Caco-2 (cell line): ENCODE data around the gene SNCA. TPM values are rescaled to one million over a fixed set of nuclear protein-coding genes. Genes with fewer than 3 reads are reported as not detected.

Experiments used
- BruUV-seq: library from RNA; stranded (reverse); fragments of 400-500 nt; replicated peaks from 2 replicates; lab custom pipeline; 2021; lab: Mats Ljungman, UMichigan
- CTCF ChIA-PET: fragments of 300-600 bp; sonication (Branson Sonifier 250); formaldehyde crosslinking; loops from one replicate; lab custom pipeline; 2022; ENCODE audit warnings: antibody characterized with exemption; lab: Charles Lee
- POLR2A ChIA-PET: fragments of 300-600 bp; sonication (Branson Sonifier 250); formaldehyde crosslinking; loops from one replicate; lab custom pipeline; 2022; ENCODE audit warnings: antibody characterized with exemption; lab: Charles Lee
- DNase-seq, 2 experiments: peaks; one replicate each; pipeline versions ENCODE4 v3.0.0 to v3.0.0-alpha.2; 2020 to 2022
- H3K27me3 ChIP-seq: replicated peaks from 2 replicates; pipeline ENCODE4 v1.6.0; 2011; ENCODE audit warnings: low read length; ENCODE audit not compliant: control insufficient read depth, insufficient read depth
- H3K36me3 ChIP-seq: 2 replicates; pipeline ENCODE4 v1.5.1; 2011; ENCODE audit warnings: low read length; ENCODE audit not compliant: control insufficient read depth, insufficient read depth
- H3K4me1 ChIP-seq: fragments of 250-450 bp; sonication (Bioruptor Pico); 2 replicates; pipeline ENCODE4 v1.5.1; 2020; ENCODE audit warnings: mild to moderate bottlenecking
- H3K4me3 ChIP-seq: 2 replicates; pipeline ENCODE4 v1.5.1; 2011; ENCODE audit warnings: low read depth, mild to moderate bottlenecking, control low read depth, low read length
- H3K9me3 ChIP-seq: fragments of 250-450 bp; sonication (Bioruptor Pico); 2 replicates; pipeline ENCODE4 v1.5.1; 2020; ENCODE audit warnings: mild to moderate bottlenecking, moderate library complexity
- H3K27ac Mint-ChIP-seq: one replicate; pipeline ENCODE4 v1.8.0; 2022; ENCODE audit warnings: mixed read lengths; ENCODE audit not compliant: unreplicated experiment
- H3K27me3 Mint-ChIP-seq: one replicate; pipeline ENCODE4 v1.8.0; 2022; ENCODE audit warnings: mixed read lengths; ENCODE audit not compliant: insufficient read depth, unreplicated experiment
- H3K36me3 Mint-ChIP-seq: one replicate; pipeline ENCODE4 v1.8.0; 2022; ENCODE audit warnings: mild to moderate bottlenecking, mixed read lengths; ENCODE audit not compliant: insufficient read depth, unreplicated experiment
- H3K4me1 Mint-ChIP-seq: one replicate; pipeline ENCODE4 v1.8.0; 2022; ENCODE audit warnings: low read depth, mixed read lengths; ENCODE audit not compliant: unreplicated experiment
- H3K4me3 Mint-ChIP-seq: one replicate; pipeline ENCODE4 v1.8.0; 2022; ENCODE audit warnings: mild to moderate bottlenecking, moderate library complexity, mixed read lengths; ENCODE audit not compliant: unreplicated experiment
- H3K9me3 Mint-ChIP-seq: one replicate; pipeline ENCODE4 v1.8.0; 2022; ENCODE audit warnings: mixed read lengths; ENCODE audit not compliant: unreplicated experiment
- CTCF ChIP-seq, 2 experiments: fragments of 200-600 bp in 1 of 2; IDR thresholded peaks; 1 replicate in 1 of 2; 2 replicates in 1 of 2; pipeline versions ENCODE4 v1.5.1 to v1.8.0; 2011 to 2022; ENCODE audit warnings: antibody characterized with exemption in 1 of 2, control low read depth in 1 of 2, inconsistent platforms in 1 of 2, low read depth in 1 of 2, low read length in 1 of 2, mild to moderate bottlenecking in 1 of 2, moderate library complexity in 1 of 2; ENCODE audit not compliant: insufficient read depth in 1 of 2, severe bottlenecking in 1 of 2, unreplicated experiment in 1 of 2
- intact Hi-C: fragments of 100-400 bp; cut with micrococcal nuclease; formaldehyde crosslinking; loops from one replicate; pipeline ENCODE4 v1.10.0; 2022; ENCODE audit not compliant: unreplicated experiment
- total RNA-seq: library from RNA; stranded (reverse); gene quantifications from 2 replicates; pipeline ENCODE4 v1.2.3, GENCODE V29; 2022

SNCA gene
- total RNA-seq, 1 experiment from 2014 or later, result 8.4 TPM

DNA sequence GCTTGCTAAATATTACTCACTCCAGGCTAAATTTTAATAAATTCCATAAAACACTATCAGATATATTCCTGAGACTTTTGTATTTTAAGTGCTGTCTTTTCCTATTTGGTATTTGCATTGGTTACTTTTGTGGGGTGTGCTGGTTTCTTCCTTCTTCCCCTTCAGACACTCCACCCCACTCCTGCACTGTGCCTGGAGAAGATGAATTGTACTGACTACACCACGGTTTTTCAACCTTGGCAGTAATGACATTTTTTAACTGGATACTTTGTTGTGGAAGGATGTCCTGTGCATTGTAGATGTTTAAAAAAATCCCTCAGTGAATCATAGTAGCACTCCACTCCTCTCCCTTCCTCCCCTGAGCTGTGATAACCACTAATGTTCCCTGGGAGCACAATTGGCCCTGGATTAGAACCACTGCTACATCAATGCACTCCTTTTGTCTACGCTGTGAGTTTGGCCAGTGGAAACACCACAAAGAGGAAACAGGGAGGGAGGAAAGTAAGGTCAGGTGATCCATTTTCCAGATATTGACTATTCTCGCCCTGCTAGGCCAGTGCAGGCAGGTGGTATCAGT, 36.3 kb downstream of the SNCA start:
- H3K4me1 ChIP-seq, result peaks cover 7% of the 10 kb centered on the region; the same call in 1 of the 2 replicates
- H3K4me1 Mint-ChIP-seq, result no peaks in the 10 kb centered on the region
- no peak overlapping the region for H3K4me3 Mint-ChIP-seq
- H3K9me3 Mint-ChIP-seq, result no peaks in the 10 kb centered on the region
- no peaks in the 10 kb centered on the region for H3K36me3 Mint-ChIP-seq
- H3K27me3 Mint-ChIP-seq, result no peaks in the 10 kb centered on the region
- BruUV-seq, result no TSS peak
- H3K9me3 ChIP-seq, result no peaks in the 10 kb centered on the region
- CTCF ChIA-PET, result no interaction called here
- no peaks in the 10 kb centered on the region for H3K36me3 ChIP-seq
- POLR2A ChIA-PET, result no interaction called here
- H3K27me3 ChIP-seq, result no peaks in the 10 kb centered on the region
- TF ChIP-seq CTCF (IDR thresholded peaks at IDR 0.05; ENCODE audit: insufficient read depth in 1 of 2, low read depth in 1 of 2, low read length in 1 of 2, severe bottlenecking in 1 of 2, unreplicated experiment in 1 of 2), result no peak
- no peak overlapping the region for H3K27ac Mint-ChIP-seq
- DNase-seq, result no peak
- intact Hi-C loops, result no loop called here
- no peak overlapping the region for H3K4me3 ChIP-seq

- BruUV-seq, result no TSS peak
- Histone ChIP-seq H3K4me3 (no peak overlapping the region), H3K9me3 (no peaks in the 10 kb centered on the region), H3K27me3 (no peaks in the 10 kb centered on the region), H3K36me3 (no peaks in the 10 kb centered on the region), H3K4me1 (peaks cover 7% of the 10 kb centered on the region; the same call in 1 of the 2 replicates)
- Mint-ChIP-seq H3K36me3 (no peaks in the 10 kb centered on the region), H3K4me1 (no peaks in the 10 kb centered on the region), H3K27ac (no peak overlapping the region), H3K27me3 (no peaks in the 10 kb centered on the region), H3K9me3 (no peaks in the 10 kb centered on the region), H3K4me3 (no peak overlapping the region)
- TF ChIP-seq CTCF (IDR thresholded peaks at IDR 0.05; ENCODE audit: insufficient read depth in 1 of 2, low read depth in 1 of 2, low read length in 1 of 2, severe bottlenecking in 1 of 2, unreplicated experiment in 1 of 2), result no peak
- ChIA-PET CTCF (no interaction called here), POLR2A (no interaction called here)
- intact Hi-C loops, result no loop called here
- no peak for DNase-seq
These were observed 36.9 kb downstream of the SNCA start for GRCh38 chr4:89800012-89800516.

DNA sequence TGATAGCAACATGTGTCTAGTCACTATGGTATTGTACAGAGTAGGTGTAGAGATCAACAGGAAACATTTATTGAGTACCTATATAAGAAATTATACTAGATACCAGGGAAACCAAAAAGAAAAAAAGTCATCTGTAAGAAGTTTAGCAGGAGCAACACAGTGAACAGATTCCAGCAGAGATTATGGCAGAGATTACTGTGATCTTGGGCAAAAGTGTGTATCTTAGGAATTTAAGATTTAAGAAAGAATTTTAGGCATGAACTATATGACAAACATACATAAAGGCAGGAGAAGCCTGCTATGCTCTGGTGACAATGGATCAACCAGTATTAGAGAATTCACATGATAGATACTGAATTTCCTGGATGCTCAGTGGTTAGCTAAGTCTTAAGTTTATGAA, 37.9 kb downstream of the SNCA start:
- Mint-ChIP-seq H3K27me3 (no peaks in the 10 kb centered on the region), H3K36me3 (no peaks in the 10 kb centered on the region), H3K27ac (no peak overlapping the region), H3K9me3 (no peaks in the 10 kb centered on the region), H3K4me3 (no peak overlapping the region), H3K4me1 (no peaks in the 10 kb centered on the region)
- Histone ChIP-seq H3K4me1 (peaks cover 7% of the 10 kb centered on the region; the same call in 1 of the 2 replicates), H3K9me3 (no peaks in the 10 kb centered on the region), H3K4me3 (no peak overlapping the region), H3K27me3 (no peaks in the 10 kb centered on the region), H3K36me3 (no peaks in the 10 kb centered on the region)
- intact Hi-C loops, result no loop called here
- POLR2A ChIA-PET, result no interaction called here
- CTCF ChIA-PET, result no interaction called here
- TF ChIP-seq CTCF (IDR thresholded peaks at IDR 0.05; ENCODE audit: insufficient read depth in 1 of 2, low read depth in 1 of 2, low read length in 1 of 2, severe bottlenecking in 1 of 2, unreplicated experiment in 1 of 2), result no peak
- no peak for DNase-seq
- no TSS peak for BruUV-seq
